T47D (cell line): ENCODE measurements around the gene MAP4K5.

Source experiments
- DNase-seq, 2 experiments: peaks; one replicate each; pipeline versions ENCODE4 v3.0.0 to v3.0.0-alpha.2; 2011 to 2012; ENCODE audit warnings: low read depth in 1 of 2, low spot score in 1 of 2
- JUND ChIP-seq: IDR thresholded peaks from 2 replicates; pipeline ENCODE4 v1.6.1; 2012; ENCODE audit warnings: low read depth
- in situ Hi-C: cut with HindIII; loops from 2 replicates; pipeline ENCODE4 v1.10.0; 2016; ENCODE audit warnings: low sequenced_read_pairs, low pct_unique_long_range_greater_than_20kb

The MAP4K5 gene

GRCh38 chr14:50497351-50497750, 35.0 kb downstream of the MAP4K5 start:
- TF ChIP-seq JUND = no peak
- in situ Hi-C loops = no loop called here
- DNase-seq = no peak

GRCh38 chr14:50489851-50490250, 42.5 kb downstream of the MAP4K5 start:
- in situ Hi-C loops = no loop called here

DNA sequence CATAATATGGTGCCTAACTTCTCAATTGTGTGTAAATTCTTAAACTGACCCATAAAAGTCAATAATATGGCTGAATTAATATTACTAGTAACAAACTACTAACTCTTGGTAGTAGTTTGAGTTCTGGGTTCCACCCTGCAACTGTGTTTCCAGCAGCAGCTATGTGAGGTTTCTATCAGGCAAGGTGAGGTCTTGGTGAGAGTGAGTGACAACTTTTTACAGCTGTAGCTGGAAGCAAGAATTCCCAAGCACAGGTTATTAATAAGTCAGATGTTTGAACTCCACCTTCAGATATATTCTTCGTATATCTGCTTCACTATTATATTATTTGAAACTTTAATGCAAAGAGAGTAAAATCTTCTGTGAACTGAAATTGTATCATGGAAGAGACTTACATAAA, 43.8 kb downstream of the MAP4K5 start:
- in situ Hi-C loops = no loop called here
- DNase-seq = no peak
- no peak for TF ChIP-seq JUND

More at GRCh38 chr14:50489851-50490250, 42.5 kb downstream of the MAP4K5 start:
- TF ChIP-seq JUND = no peak
- DNase-seq = no peak

DNA sequence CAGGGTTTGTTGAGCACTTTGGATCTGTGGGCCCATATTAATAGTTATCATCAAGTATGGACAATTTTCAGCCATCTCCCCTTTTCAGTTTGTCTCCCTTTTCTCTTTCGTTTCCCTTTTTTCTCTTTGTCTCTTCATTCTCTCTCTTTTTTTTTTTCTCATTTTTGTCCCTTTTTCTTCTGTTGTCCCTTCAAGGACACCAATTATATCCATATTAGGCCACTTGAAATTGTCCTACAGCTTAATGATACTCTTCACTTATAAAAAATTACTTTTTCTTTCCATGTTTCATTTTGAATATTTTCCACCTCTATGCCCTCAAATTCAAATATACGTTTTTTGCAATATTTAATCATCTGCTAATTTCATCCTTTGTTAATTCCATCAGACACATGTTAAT, 53.3 kb downstream of the MAP4K5 start:
- no peak for DNase-seq
- TF ChIP-seq JUND = no peak
- in situ Hi-C loops = no loop called here

DNA sequence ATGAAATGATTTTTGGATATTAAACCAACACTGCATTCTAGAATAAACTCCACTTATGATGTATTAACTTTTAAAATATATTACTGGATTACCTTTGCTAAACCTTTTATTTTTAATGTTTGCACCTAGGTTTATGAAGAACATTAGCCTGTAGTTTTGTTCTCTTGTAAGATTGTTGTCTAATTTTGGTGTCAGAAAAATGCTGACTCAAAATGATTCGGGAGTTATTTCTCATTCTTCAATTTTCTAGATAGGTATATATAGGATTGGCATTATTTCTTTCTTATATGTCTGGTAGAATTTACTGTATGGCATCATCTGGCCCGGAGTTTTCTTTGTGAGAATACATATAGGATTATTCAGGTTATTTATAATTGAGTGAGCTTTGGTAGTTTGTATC, 54.6 kb downstream of the MAP4K5 start:
- DNase-seq = no peak
- in situ Hi-C loops = no loop called here
- no peak for TF ChIP-seq JUND

GRCh38 chr14:50476134-50476533, 56.2 kb downstream of the MAP4K5 start:
- in situ Hi-C loops = no loop called here
- no peak for TF ChIP-seq JUND
- DNase-seq = no peak

GRCh38 chr14:50475460-50475859, 56.9 kb downstream of the MAP4K5 start:
- no peak for TF ChIP-seq JUND
- DNase-seq = no peak

DNA sequence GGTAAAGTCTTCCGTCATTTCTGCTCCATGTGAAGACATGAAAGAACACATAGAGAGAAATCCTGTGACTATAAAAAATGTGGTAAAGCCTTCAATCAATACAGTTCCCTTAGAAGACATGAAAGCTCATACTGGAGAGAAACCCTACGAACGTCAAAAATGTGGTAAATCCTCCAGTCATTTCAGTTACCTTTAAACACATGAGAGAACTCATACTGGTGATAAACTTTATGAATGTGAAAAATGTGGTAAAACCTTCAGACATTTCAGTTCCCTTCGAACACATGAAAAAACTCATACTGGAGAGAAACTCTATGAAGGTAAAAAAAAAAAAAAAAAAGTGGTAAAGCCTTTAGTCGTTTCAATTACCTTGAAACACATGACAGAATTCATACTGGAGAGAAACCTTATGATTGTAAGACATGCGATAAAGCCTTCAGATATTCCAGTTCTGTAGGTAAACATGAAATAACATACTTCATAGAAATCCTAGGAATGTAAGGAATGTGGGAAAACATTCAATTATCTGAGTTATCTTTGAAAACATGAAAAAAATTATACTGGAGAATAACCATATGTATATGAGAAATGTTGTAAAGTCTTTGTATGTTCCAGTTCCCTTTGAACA, 60.4 kb downstream of the MAP4K5 start:
- in situ Hi-C loops = no loop called here
- no peak for TF ChIP-seq JUND
- DNase-seq = no peak

More at GRCh38 chr14:50475460-50475859, 56.9 kb downstream of the MAP4K5 start:
- in situ Hi-C loops = no loop called here

DNA sequence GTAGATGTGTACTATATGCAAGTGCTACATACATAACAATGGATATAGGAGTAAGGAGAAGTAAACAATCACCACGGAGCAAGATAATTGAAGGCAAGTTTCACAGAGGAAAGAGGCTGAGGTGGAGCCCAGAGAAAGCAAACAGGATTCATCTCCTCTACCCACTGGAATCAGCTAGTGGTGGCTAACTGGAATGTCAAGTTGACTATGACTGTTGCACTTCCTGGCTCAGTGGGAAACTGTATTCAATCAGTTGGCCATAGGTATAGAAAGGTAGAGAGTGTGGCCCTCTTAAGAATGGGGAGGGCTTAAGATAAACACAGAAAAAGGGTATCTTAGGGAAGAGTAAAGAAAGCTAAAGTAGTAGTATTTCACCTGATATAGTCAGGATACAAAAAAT, 62.4 kb downstream of the MAP4K5 start:
- no peak for TF ChIP-seq JUND
- in situ Hi-C loops = no loop called here

DNA sequence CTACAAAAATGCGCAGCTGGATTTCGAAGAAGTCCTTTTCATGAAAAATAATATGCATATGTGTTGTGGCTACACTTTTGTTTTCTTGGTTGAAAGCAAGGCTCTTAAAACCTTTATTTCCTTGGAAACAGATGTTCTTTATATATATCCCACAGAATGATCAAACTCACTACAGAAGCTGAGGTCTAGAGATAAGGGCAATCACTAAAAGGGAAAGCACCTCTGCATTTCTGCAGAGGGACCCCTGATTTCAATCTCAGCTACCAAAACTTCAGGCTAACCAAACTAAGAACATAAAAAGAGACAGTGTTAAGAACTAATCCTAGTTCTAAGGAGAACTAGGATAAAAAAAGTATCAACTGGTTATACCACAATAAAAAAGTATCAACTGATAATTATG, 70.3 kb downstream of the MAP4K5 start:
- no peak for DNase-seq
- no peak for TF ChIP-seq JUND
- in situ Hi-C loops = no loop called here

More for the DNA sequence above, 62.4 kb downstream of the MAP4K5 start:
- DNase-seq = no peak

- TF ChIP-seq JUND = no peak
- DNase-seq = no peak
- in situ Hi-C loops = no loop called here
These were observed 78.5 kb downstream of the MAP4K5 start for GRCh38 chr14:50453869-50454268.

GRCh38 chr14:50452979-50453705, 79.2 kb downstream of the MAP4K5 start:
- no peak for DNase-seq

GRCh38 chr14:50452296-50452695, 80.1 kb downstream of the MAP4K5 start:
- no peak for TF ChIP-seq JUND
- in situ Hi-C loops = no loop called here
- no peak for DNase-seq

More at GRCh38 chr14:50452979-50453705, 79.2 kb downstream of the MAP4K5 start:
- TF ChIP-seq JUND = no peak
- in situ Hi-C loops = no loop called here
